Activated gamma-delta T cell treated with Interleukin-2 at 50 U/mL for 16 hours (primary cell): Measurements from ENCODE around the gene ORC3.
"Not testable (repeated sequence)": the region's sequence is repeated elsewhere in the genome, so short reads cannot be mapped to it uniquely, and the experiment has no call there.

Experiments
- DNase-seq: peaks from one replicate; pipeline ENCODE4 v3.0.0-alpha.2; 2020

ORC3 gene

GRCh38 chr6:87699576-87699975 is 109.6 kb downstream of the ORC3 start:
- DNase-seq: no peak

GRCh38 chr6:87700397-87701343 is 110.7 kb downstream of the ORC3 start:
- no peak for DNase-seq

GRCh38 chr6:87701344-87701675 is 111.4 kb downstream of the ORC3 start:
- DNase-seq: peak; percentile 16

GRCh38 chr6:87701676-87702588 is 112.0 kb downstream of the ORC3 start, which contains the start of gene AKIRIN2:
Gene AKIRIN2, minus strand, starts transcription at chr6:87702233. Its CDS starts 549 bp downstream, at chr6:87701684.
- DNase-seq: peak; percentile 96

- DNase-seq: no peak
Measured at GRCh38 chr6:87702589-87702945, 112.6 kb downstream of the ORC3 start.

GRCh38 chr6:87703039-87703438 is 113.1 kb downstream of the ORC3 start:
- not testable (repeated sequence) for DNase-seq

- DNase-seq: no peak
Measured at GRCh38 chr6:87705070-87705691, 115.2 kb downstream of the ORC3 start.

GRCh38 chr6:87706187-87706966 is 116.4 kb downstream of the ORC3 start:
- DNase-seq: no peak

- DNase-seq: not testable (repeated sequence)
Measured at GRCh38 chr6:87708581-87709427, 118.9 kb downstream of the ORC3 start.

GRCh38 chr6:87710090-87710489 is 120.2 kb downstream of the ORC3 start:
- DNase-seq: no peak

- DNase-seq: not testable (repeated sequence)
Measured at GRCh38 chr6:87712713-87713112, 122.8 kb downstream of the ORC3 start.

- DNase-seq: no peak
Measured at GRCh38 chr6:87714093-87714842, 124.3 kb downstream of the ORC3 start.
